GM18517 (cell line): ENCODE data around the gene HERPUD1.
"Not testable (repeated sequence)": the region's sequence is repeated elsewhere in the genome, so short reads cannot be mapped to it uniquely, and the experiment has no call there.

Experiments
- ATAC-seq: cut with Tn5 transposase; IDR thresholded peaks from one replicate; pipeline ENCODE4 v1.9.1; 2021; ENCODE audit warnings: mild to moderate bottlenecking, moderate library complexity; ENCODE audit not compliant: unreplicated experiment

The HERPUD1 gene

DNA sequence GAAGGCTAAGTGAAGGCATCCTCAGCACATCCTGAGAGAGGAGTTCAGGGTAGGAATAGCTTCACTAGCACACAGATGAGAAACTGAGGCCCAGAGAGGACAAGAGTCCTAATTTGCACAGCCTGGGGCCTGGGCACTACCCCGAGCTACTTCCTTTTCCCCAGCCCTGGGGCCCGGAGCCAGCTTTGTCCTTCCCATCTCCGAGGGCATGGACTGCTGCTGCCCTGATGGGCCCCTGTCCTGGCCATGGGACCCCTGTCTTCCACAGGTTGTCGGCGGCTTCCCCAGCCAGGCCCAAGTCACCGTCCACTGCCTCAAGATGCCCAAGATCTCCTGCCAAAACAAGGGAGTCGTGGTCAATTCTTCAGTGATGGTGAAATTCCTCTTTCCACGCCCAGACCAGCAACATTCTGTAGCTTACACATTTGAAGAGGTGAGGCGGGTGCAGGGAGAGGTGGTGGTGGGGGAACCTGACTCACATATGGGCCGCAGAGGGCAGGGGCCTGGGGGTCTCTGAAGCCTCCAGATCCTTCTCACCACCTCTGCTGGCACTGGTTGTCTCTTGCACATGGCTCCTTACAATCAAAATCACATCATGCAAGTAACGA, 46.0 kb downstream of the HERPUD1 start:
- no peak for ATAC-seq

- no peak for ATAC-seq
Observed at GRCh38 chr16:56980201-56980535, 48.2 kb downstream of the HERPUD1 start.

- no peak for ATAC-seq
Observed at GRCh38 chr16:56980792-56981724, 49.1 kb downstream of the HERPUD1 start.

GRCh38 chr16:56981729-56982271, 49.9 kb downstream of the HERPUD1 start:
- ATAC-seq = no peak

- ATAC-seq = no peak
Observed at GRCh38 chr16:56982695-56983094, 50.8 kb downstream of the HERPUD1 start.

- ATAC-seq = no peak
Observed at GRCh38 chr16:56983211-56983751, 51.3 kb downstream of the HERPUD1 start.

- ATAC-seq = no peak
Observed at GRCh38 chr16:56984639-56985038, 52.7 kb downstream of the HERPUD1 start.

DNA sequence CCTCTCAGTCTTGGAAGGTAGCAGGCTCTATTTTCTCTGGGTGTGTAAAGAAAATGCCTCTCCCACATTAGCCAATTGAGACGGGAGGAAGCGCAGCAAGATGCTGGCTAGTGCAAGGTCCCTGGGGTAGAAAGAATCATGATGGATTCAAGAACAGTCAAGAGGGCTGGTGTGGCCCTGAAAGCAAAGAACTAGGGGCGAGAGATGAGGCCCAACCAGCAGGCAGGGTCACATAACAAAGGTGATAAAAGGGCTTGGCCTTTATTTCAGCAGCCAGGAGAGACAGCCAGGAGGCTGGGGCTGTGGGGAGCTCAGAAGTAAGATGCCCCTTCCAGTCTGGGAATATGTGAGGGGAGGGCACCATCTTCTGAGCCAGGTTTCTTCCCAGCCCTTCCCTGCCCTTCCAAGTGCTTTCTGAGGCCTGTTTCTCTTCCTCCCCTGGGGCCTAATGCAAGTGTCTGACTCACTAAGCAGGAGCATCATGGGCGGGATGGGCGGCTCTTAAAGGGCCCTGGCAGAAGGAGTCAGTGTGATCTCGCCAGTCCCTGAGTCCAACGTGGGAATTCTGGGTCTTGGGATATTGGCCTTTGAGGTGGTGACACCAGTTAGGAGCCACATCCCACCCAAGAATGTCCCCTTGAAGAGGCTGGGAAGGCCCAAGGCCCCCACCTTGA, 53.5 kb downstream of the HERPUD1 start:
- no peak for ATAC-seq

DNA sequence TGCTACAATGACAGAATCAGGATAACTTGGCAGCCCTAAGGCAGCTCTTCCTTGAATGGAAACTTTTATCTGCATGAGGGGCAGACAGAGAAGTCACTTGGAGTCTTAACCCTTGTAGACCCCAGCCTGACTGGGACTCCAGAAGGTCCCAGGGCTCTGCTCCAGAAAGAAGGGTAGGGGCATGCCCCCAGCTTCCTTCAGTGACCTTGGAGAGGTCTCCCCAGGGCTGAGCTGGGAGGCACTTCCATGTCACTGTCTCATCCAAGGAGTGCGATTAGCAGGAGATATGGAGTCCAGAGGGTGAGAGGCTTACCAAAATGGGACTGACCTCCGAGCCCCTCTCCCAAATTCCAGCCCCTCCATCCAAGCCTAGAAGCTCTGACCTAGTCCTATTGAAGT, 54.0 kb downstream of the HERPUD1 start:
- no peak for ATAC-seq

DNA sequence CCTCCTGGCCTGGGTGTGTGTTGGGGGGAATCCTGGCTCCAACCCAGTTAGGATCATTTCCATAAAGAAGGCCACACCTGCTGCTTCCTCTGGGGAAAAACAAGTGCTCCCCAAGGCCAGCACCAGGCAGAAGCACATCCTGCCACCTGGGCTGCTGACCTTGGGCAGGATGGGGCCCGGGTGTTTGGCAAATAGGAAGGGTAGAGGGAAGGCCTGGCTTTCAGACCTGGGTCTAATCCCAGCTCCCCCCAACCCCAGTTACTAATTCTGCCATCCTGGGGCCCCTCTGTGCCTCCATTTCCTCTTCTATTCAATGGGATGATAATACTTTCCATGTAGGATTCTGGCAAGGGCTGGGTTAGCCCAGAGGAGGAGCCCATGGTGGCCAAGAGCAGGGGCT, 54.4 kb downstream of the HERPUD1 start:
- no peak for ATAC-seq

DNA sequence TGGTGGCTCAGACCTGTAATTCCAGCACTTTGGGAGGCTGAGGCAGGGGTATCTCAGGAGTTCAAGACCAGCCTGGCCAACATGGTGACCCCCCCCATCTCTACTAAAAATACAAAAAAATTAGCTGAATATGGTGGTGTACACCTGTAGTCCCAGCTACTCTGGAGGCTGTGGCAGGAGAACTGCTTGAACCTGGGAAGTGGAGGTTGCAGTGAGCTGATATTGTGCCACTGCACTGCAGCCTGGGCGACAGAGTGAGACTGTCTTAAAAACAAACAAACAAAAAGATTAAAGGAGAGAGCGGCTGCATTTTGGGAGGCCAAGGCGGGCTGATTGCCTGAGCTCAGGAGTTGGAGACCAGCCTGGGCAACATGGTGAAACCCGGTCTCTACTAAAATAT, 55.0 kb downstream of the HERPUD1 start:
- not testable (repeated sequence) for ATAC-seq

DNA sequence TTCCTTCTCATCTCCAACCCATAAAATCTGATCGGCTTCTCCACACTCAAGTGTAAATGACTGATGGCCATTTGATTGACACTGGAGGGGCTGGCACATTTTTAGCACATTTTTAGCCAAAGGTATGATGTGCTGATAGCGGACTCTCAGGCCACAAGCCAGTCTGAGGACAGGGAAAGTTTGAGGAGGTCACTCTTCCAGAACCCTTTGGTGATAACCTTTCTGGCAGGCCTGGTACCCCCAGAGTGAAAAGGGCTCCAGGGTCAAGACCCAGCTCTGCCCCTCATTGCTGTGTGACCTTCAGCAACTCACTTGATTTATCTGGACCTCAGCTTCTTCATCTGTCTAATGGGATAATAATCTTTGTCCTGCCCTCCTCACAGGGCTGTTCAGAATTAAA, 55.8 kb downstream of the HERPUD1 start:
- ATAC-seq = no peak

GRCh38 chr16:56988161-56988947, 56.4 kb downstream of the HERPUD1 start:
- no peak for ATAC-seq

DNA sequence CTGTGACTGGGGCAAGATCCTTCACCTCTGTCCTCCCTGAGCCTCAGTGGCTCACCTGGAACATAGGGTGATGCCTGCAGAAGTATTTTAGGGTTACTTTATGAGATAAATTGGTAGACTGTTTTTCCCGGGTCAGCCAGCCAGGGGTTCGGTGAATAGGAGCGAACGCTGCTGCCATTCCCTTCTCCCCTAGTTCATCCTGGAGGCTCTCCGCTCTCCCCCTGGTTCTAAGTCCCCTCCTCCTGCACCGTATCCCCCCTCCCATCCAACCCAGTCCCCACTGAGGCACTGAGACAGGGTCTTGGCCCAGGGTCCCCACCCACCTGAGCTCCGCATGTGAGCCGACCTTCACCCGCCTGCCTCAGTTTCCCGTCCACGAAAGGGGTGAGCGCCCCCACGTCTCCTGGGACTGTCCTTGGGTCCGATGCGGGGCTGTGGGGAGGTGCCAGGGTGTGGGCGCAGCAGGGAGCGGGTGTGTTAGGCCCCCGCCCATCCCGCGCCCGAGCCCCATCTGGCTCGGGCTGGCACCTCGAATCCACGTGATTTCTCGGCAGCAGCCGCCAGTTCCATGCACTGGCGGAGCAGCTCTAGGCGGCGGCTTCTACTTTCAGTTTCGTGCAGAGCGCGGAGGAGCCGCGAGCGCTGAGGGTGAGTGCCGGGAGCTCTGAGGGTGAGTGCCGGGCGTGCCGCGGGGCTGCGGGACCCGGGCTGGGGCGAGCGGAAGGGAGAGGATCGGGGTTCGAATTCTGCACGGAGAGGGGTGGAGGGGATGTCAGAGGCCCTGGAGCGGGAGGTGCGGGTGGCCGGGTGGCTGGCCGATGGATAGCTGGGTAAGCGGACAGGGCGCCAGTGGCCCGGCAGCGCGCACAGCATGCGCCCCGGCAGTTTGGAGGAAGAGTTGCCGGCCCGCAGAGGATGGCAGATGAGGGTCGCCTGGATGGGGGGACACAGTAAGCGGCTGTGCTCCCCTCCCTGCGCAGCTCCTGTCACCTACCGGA, 57.3 kb downstream of the HERPUD1 start, which contains the start of gene NLRC5:
Gene NLRC5, plus strand, starts transcription at position 610 of the 998 bp plus-strand sequence. CDS start 31,156 bp downstream, outside the sequence.
- peak; percentile 68 for ATAC-seq

GRCh38 chr16:56989988-56990387, 58.0 kb downstream of the HERPUD1 start:
- ATAC-seq = no peak

GRCh38 chr16:56990407-56991286, 58.7 kb downstream of the HERPUD1 start:
- no peak for ATAC-seq

GRCh38 chr16:56992431-56992830, 60.5 kb downstream of the HERPUD1 start:
- ATAC-seq = not testable (repeated sequence)

GRCh38 chr16:56993204-56993603, 61.3 kb downstream of the HERPUD1 start:
- ATAC-seq = no peak
